GM12872 (cell line): ENCODE measurements around the gene CYP4F2.

Experiments
- TF ChIP-seq, protein P1 (sequence below): IDR thresholded peaks from 3 replicates; pipeline ENCODE4 v1.5.1; 2011; ENCODE audit warnings: low read depth, mild to moderate bottlenecking, low read length, moderate library complexity; ENCODE audit not compliant: insufficient read depth

The CYP4F2 gene

GRCh38 chr19:15837221-15837731 lies 60.6 kb downstream of the CYP4F2 start:
- TF ChIP-seq, protein P1, sequence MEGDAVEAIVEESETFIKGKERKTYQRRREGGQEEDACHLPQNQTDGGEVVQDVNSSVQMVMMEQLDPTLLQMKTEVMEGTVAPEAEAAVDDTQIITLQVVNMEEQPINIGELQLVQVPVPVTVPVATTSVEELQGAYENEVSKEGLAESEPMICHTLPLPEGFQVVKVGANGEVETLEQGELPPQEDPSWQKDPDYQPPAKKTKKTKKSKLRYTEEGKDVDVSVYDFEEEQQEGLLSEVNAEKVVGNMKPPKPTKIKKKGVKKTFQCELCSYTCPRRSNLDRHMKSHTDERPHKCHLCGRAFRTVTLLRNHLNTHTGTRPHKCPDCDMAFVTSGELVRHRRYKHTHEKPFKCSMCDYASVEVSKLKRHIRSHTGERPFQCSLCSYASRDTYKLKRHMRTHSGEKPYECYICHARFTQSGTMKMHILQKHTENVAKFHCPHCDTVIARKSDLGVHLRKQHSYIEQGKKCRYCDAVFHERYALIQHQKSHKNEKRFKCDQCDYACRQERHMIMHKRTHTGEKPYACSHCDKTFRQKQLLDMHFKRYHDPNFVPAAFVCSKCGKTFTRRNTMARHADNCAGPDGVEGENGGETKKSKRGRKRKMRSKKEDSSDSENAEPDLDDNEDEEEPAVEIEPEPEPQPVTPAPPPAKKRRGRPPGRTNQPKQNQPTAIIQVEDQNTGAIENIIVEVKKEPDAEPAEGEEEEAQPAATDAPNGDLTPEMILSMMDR = no peak

DNA sequence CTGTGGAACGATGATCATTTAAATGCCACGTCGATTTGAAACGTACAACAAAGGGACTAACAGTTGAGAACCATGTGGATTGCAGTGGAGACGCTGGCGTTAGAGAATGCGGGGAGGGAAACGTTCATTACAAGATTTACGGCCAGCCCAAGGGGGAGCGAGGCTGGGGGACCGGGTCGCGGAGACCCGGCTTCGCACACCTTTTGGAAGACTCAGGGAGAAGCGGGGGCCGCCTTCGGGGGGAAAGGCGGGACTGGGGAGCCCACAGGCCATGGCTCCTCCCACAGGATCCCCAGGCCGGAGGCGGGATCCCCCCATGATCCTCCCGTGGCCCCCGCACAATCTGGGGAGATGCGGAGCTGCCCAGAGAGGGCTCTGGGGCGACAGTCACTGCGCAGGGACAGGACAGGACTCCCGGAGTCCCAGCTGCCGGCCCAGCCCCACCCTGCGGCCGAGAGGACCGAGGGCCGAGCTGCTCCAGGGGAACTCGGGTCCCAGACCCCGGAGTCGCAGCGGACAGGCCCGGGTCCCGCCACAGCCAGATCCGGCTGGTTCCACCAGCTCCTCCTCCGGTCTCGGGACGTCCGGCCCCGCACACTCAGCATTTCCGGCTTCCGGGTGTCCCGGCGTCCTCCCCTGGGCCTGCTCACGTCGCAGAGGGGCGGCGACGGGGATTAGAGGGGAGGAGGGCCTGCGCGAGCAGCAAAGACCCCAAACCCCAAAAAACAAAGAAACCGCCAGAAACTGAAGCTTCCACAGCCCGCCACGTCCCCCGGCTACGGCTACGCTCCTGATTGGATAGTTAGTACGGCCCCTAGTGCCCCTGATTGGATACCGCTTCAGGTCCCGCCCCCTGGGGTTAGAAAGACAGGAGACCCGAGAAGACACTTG lies 61.3 kb downstream of the CYP4F2 start:
- TF ChIP-seq, protein P1 = no peak

- TF ChIP-seq, protein P1 = no peak
Measured at GRCh38 chr19:15831626-15832025, 66.2 kb downstream of the CYP4F2 start.

- TF ChIP-seq, protein P1 = no peak
Measured at GRCh38 chr19:15829786-15830185, 68.1 kb downstream of the CYP4F2 start.

- TF ChIP-seq, protein P1 = no peak
Measured at GRCh38 chr19:15829306-15829698, 68.6 kb downstream of the CYP4F2 start.

GRCh38 chr19:15828121-15828610 lies 69.7 kb downstream of the CYP4F2 start:
- TF ChIP-seq, protein P1 = no peak
